GM19238 (cell line): Measurements from ENCODE around the gene LRRC45.
A peak's percentile ranks its signal among the peaks of the same experiment; 100 is the strongest.
"Not testable (repeated sequence)": the region's sequence is repeated elsewhere in the genome, so short reads cannot be mapped to it uniquely, and the experiment has no call there.

Experiments used
- DNase-seq: peaks from one replicate; pipeline ENCODE4 v3.0.0; 2011; ENCODE audit warnings: low spot score; ENCODE audit not compliant: insufficient read length

The LRRC45 gene

DNA sequence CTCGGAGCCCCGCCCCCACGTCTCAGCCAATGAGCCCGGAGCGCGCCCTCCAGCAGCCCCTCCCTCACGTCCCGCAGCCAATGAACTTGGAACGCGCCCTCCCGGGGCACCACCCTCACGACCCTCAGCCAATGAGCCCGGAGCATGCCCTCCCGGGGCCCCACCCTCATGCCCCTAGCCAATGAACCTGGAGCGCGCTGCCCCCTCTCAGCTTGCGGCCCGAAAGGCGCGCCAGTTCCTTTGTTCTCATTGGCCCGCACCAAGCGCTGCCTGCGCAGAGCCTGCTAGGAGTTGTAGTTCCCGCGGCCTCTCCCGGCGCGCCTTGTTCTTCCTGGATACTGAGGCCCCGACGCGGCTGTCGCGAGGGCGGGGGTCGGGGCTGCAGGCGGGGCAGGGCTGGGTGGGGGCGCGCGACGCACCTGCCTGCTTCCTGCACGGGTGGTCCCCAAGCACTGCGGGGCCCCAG lies at the start of gene LRRC45:
TSS of gene LRRC45 (plus strand) at position 325 of the 466 bp plus-strand sequence. CDS start 339 bp downstream, outside the sequence.
- DNase-seq: peak; percentile 100

DNA sequence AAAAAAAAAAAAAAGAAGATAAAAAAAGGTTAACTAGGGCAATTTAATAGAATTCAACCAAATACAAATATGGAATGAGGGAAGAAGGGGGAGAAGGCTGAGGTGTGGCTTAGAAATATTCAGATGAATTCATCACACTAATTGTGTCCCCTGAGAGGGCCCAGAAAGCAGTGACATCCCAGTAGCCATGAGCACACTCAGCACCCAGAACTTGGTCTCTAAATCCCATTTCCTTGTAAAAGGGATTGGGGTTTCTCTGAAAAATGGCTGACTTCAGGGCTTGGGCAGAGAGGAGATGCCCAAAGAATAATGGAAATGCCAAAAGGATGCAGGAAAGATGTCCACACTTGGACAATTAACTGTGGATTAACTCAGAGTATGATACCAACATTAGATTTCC lies 49.7 kb upstream of the LRRC45 start:
- no peak for DNase-seq

DNA sequence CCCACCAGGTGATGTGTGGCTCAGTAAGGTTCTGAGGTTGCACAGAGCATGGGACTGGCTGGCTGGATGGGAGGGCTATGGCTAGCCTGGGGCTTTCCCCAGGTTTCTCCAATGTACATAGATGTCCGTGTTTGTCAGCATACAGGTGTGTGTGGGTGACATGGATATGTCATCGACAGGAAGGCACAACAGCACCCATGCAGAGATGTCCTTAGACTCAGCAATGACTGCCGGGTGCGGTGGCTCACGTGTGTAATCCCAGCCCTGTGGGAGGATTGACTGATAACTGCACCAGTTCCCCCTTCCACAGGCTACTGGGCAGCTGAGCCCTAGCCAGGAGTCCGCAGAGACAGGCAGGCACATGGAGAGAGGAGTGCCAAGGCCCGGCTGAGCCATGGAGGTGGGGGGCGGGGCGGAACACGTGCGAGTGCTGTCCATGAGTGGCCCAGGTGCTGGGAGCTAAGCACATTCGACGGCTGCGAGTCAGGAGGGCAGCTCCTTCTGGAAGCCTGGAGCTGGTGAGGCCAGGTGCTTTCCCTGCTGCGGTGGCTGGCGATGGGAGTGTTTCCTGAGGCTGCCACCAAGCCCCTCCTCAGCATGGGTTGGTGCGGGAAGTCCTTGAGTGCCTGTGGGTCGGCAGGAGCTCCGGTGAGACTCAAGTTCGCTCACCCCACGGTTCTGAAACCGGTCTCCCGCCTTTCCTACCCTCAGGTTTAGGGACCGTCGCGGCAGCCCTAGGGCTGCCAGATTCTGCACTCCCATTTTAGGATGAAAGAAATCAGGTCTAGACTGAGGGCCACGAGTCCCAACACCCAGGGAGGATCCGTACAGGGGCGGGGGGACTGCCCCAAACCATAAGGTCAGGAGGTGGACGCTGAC lies 46.5 kb upstream of the LRRC45 start:
- no peak for DNase-seq

DNA sequence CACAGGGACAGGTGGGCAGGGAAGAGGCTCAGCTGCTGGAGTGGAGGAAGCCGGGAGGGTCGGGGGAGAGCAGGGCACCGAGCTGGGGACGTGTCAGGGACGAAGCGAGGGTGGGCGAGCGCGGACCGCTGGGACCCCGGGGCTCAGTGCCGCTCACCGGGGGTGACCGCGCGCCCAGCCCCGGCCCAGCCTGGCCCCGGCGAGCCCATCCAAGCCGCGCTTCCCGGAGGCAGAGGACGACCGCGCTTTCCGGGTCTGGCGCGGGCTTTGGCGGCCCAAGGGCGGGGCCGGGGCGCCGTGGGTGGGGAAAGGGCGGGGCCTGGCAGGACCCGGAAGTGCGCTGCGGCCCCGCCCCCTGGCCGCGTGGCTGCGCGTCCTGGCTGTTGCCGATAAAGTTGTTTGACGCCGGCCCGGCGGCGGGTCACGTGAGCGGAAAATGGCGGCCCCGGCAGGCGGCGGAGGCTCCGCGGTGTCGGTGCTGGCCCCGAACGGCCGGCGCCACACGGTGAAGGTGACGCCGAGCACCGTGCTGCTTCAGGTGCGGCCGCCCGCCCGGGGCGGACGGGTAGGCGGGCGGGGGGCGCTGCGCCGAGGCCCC lies 45.8 kb upstream of the LRRC45 start, which contains the start of gene ASPSCR1:
TSS of gene ASPSCR1 (plus strand) at position 419 of the 598 bp plus-strand sequence. CDS start at position 437, 18 bp downstream.
- DNase-seq: peak; percentile 91

DNA sequence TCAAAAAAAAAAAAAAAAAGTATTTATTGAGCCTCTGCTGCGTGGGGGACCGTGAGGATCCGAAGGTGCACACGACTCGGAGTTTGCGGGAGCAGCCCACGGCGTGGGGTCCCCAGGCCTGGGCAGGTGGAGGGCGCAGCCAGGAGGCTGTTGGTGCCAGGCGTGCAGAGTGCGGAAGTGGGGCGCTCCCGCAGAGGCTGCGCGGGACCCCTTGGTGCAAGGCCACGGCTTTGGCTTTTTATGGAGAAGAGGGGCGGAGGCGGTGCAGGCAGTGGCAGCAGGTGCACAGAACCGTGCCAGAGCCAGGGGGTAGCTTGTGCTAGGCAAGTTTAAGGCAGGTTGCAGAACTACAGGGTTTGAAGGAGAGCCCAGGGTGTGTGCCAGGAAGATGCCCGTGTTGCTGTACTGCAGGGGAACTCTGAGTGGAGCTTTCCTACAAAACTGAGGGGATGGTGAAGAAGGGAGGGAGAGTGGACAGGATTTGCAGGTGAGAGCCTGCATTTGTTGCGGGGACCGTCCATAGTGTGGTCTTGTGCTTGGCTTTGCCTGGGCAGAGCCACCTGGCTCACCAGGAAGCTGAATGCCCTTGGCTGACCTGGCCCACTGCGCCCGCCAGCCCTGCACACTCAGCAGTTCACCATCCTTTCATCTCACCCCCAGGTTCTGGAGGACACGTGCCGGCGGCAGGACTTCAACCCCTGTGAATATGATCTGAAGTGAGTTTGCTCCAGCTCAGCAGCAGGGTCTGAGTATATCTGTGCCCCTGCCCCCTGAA lies 44.4 kb upstream of the LRRC45 start:
- DNase-seq: no peak

DNA sequence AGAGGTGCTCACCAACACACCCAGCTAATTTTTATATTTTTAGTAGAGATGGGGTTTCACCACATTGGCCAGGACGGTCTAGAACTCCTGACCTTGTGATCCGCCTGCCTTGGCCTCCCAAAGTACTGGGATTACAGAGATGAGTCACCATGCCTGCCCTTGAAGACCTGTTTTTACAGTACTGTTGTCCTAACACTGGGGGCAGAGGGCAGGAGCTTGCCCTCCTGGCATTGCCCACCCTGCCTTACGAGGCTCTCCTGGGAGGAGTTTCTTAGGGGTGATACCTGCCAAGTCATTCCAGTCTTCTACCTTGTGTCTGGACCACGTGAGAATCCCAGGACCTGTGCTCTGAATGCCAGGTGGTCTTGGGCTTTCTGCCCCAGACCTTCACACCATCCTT lies 43.0 kb upstream of the LRRC45 start:
- DNase-seq: no peak

DNA sequence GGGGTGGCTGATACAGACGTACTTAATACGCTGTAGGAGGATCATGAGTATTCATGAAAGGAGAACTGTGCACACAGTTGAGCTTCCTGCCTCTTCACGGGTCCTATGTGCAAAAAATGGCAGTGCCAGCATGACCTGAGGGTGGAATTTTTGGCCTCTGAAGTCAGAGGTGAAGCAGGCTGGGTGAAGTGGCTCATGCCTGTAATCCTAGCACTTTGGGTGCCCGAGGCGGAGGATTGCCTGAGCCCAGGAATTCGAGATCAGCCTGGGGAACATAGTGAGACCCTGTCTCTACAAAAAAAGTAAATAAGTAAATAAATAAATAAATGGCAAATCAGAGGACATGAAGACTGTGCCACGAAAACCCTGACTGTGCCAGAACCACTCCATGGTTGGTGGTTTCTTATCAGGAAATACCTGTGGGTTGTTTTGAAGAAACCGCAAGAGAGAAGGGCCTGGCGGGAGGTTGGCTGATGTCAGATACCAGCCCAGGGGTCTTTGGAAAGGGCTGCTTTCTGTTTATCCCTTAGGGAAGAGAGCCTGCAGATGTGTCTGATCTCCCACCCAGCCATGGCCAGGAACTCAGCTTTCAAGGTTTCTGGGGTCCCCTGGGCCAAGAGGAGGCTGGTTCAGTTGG lies 42.3 kb upstream of the LRRC45 start:
- DNase-seq: no peak

DNA sequence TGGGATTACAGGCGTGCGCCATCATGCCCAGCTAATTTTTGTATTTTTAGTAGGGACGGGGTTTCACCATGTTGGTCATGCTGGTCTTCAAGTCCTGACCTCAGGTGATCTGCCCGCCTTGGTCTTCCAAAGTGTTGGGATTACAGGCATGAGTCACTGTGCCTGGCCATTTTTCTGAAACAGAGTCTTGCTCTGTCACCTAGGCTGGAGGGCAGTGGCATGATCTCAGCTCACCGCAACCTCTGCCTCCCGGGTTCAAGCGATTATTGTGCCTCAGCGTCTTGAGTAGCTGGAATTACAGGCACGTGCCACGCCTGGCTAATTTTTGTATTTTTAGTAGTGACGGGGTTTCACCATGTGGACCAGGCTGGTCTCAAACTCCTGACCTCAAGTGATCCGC lies 41.6 kb upstream of the LRRC45 start:
- DNase-seq: not testable (repeated sequence)

DNA sequence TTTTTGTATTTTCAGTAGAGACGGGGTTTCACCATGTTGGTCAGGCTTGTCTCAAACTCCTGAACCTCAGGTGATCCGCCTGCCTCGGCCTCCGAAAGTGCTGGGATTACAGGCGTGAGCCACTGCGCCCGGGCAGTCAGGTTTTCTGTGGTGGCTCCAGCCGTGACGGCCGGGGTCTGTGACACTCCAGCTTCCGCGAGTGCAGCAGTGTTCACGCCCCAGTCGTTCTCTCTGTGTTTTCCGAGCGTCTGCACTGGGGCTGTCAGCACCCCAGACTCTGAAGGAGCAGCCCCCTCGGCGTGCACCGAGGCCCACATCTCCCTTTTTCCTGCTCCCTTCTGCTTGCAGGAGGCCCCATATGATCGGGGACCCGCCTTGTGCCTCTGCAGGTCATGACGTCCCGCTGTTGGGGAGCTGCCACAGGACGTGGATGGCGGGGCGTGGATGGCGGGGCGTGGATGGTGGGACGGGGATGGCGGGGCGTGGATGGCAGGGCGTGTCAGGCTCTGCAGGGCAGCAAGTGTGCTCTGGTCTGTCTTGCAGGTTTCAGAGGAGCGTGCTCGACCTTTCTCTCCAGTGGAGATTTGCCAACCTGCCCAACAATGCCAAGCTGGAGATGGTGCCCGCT lies 40.0 kb upstream of the LRRC45 start:
- no peak for DNase-seq

DNA sequence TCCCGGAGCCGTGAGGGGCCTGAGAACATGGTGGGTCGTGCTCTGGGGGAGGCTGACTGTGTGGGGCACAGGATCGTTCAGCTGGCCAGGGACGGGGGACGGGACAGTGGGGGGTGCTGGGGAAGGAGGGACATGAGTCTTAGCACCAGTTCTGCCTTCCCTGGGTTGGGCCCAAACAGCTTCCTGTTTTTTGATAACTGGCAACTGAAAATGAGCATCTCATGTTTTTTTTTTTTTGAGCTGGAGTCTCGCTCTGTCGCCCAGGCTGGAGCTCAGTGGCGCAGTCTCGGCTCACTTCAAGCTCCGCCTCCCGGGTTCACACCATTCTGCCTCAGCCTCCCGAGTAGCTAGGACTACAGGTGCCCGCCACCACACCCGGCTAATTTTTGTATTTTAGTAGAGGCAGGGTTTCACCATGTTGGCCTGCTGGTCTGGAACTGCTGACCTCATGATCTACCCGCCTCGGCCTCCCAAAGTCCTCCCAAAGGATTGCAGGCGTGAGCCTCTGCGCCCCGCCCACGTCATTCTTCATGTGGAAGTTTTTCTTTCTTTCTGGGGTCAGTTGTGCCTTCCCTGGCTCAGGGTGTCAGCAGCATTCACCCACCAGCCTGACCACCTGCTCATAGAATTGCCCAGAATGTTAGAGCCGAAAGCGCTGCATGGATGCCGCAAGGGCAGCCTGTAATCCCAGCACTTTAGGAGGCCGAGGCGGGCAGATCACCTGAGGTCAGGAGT lies 39.3 kb upstream of the LRRC45 start:
- DNase-seq: no peak

DNA sequence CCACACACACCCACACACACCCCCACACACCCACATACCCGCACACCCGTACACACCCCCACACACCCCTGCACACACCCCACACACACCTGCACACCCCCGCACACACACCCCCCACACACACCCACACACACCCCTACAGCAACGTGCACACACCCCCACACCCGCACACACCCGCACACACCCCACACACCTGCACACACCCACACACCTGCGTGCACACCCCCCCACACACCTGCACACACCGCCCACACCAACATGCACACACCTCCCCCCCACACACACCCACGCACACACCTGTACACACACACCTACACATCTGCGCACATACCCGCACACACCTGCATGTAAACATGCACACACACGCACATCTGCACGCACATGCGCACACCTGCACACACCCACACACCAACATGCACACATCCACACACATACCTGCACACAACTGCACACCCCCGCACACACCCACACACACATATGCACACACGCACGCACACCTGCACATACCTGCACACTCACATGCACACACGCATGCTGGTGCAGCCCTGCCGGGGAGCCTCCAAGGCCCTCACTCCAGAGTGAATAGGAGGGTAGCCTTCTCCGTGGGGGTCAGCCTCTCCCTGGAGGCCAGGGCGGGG lies 38.2 kb upstream of the LRRC45 start:
- no peak for DNase-seq

DNA sequence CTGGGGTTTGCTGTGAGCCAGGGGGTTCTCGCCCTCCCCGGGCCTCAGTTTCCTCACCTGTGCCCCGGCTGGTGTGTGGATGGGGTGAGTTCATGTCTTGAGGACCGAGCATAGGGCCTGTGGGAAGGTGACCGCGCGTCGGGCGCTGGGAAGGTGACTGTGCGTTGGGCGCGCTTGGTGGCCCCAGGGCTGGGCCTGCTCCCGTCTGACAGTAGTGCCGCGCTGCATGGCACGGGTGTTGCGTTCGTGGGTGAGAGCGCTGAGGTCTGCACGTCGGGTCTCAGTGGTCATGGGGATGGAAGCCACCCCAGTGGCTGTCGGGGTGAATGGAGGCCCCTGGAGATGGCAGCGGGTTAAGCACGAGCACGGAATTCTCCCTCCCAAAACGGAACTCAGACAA lies 36.5 kb upstream of the LRRC45 start:
- DNase-seq: no peak

DNA sequence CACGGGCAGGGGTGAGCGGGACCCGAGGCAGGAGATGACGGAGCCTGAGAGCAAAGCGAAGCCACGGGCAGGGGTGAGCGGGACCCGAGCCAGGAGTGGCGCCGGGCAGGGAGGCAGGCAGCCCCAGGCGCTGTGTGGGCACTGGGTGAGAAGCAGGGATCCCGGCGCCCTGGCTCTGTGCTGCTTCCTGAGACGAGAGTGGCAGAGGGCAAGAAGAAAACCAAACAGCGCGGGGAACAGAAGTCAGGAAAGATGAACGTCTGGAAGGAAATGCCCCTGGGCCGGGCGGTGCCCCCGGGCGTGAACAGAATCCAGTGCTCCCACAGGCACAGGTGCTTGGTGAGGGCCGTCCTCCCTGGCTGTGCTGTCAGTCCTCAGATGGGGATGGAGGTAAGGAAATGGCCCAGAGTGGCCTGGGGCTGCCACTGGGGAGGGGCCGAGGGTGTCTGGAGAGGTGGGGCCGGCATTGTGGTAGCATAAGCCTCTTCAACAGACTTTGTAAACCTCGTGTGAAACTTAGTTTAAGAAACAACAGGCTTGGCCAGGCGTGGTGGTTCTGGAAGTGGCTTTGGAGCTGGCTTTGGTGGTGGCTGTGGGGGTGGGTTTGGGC lies 35.8 kb upstream of the LRRC45 start:
- no peak for DNase-seq

DNA sequence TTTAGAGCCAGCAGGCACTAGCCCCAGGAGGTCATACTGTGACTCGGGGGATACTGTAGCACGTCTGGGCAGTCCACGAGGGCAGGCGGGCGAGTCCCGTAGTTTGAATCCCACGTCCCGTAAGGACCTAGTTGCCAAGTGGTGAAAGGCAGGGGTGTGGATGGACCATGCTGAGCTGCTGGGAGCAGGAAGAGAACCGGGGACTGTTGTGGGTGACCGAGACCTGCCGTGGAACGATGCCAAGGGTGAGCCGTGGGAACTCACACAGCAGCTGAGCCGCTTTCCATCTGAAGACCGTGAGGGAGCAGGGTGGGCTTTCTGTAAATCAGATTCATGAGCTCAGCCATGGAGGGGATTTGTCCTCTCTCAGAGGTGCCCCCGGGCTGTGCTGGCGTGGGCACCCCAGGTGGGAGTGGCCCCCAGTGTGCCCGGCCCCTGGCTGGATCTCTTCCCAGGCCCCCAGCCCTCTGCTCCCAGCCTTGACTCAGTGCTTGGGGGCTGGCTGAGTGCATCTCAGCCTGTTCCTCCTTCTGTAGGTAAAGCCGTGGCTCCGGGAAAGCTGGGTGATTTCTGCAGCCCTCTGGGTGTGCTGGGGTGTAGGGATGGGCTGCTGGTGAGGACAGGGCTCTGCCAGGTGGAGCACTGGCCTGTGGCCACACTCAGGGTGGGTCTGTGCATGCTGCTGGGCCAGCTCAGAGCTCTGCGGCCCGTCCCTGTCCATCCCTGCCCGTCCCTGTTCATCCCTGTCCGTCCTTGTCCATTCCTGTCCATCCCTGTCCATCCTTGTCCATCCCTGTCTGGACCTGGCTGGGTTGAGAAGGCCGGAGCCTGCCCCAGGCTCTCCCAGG lies 32.0 kb upstream of the LRRC45 start:
- DNase-seq: no peak

DNA sequence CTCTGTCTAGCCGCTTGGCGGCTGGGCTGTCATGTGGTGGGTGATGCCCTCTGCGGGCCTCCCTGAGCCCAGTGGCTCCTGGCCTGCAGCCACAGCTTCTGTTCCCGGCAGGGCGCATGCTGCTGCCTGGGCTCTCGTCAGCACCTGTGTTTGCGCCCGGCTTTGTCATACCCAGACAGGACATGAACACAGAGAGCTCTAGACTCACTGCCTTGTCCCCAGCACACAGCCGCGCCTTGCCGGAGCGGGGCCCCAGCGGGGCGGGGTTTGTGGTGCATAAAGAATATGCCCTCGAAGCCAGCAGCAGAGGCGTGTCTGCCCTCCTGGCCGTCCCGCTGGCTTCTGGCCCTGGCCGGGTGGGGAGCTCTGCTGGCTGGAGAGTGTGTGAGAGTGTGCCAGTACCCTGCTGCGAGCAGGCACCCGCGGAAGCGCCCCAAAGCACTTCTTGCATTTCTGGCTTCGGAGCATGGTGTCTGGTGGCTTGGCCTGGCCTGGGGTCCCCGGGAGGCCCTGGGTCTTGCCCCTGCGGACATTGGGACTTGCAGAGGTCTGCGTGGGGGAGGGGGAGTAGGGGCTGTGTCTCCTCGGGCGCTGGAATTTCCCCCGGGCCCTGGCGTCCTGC lies 31.3 kb upstream of the LRRC45 start:
- no peak for DNase-seq

DNA sequence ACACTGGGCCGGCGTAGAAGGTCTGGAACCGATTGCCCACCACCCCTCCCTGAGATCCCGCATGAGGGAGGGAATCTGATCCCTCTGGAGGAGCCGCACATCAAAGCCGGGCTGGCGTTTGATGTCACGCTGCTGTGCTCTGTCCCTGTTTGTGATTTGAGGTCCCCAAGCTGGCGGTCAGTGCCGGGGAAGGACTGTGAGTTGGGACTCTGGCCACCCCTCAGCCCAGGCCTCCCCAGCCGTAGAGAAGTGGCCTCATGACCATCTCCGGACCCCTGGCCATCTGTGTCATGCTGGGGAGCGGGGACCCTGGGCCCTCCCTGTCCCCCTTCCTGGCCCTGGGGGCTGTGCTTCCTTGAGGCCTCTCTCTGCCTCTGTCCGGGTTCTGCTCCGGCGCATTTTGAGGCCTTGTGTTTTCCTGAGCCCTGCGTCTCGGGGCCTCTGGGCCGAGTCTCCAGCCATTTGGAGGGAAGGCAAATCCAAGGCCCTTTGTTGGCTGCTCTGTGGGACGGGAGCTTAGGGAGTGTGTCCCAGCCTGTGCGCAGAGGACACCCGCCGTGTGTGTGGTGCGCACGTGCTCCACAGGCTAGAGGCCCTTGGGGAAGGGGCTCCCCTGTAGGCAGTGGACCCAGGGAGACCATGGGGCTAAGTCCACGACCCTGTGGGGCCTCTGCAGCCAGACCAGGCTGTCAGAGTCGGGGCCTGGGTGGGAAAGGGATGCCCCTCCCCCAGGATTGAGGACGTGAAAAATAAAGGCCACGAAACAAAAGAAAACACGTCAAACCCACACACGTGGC lies 30.6 kb upstream of the LRRC45 start:
- DNase-seq: no peak
